Adrenal gland (tissue), 5 donors: Measurements from ENCODE around the gene AHRR.

Experiments used
- POLR2A ChIP-seq, 2 donors: fragments of 450-650 bp; IDR thresholded peaks; one replicate each; pipeline ENCODE4 v1.6.1; 2017; ENCODE audit warnings: antibody characterized with exemption in 2 of 2, mild to moderate bottlenecking in 2 of 2, moderate library complexity in 1 of 2
- TF ChIP-seq, protein P1 (sequence below), 6 experiments: fragments of 450-650 bp in 4 of 6; fragments of 200-600 bp in 2 of 6; sonication (generic) in 1 of 6; IDR thresholded peaks; 1 replicate in 5 of 6; 2 replicates in 1 of 6; pipeline versions ENCODE4 v1.5.1 to v1.8.0; 2016 to 2021; ENCODE audit warnings: antibody characterized with exemption in 6 of 6, mild to moderate bottlenecking in 2 of 6, moderate library complexity in 1 of 6
- donor health status: DM: no; HTN: no; CAD: no.

- TF ChIP-seq, protein P1, sequence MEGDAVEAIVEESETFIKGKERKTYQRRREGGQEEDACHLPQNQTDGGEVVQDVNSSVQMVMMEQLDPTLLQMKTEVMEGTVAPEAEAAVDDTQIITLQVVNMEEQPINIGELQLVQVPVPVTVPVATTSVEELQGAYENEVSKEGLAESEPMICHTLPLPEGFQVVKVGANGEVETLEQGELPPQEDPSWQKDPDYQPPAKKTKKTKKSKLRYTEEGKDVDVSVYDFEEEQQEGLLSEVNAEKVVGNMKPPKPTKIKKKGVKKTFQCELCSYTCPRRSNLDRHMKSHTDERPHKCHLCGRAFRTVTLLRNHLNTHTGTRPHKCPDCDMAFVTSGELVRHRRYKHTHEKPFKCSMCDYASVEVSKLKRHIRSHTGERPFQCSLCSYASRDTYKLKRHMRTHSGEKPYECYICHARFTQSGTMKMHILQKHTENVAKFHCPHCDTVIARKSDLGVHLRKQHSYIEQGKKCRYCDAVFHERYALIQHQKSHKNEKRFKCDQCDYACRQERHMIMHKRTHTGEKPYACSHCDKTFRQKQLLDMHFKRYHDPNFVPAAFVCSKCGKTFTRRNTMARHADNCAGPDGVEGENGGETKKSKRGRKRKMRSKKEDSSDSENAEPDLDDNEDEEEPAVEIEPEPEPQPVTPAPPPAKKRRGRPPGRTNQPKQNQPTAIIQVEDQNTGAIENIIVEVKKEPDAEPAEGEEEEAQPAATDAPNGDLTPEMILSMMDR (IDR thresholded peaks at IDR 0.05): no peak
- no peak for TF ChIP-seq POLR2A (IDR thresholded peaks at IDR 0.05)
These were observed 837 bp upstream of the AHRR start for GRCh38 chr5:320524-321229.
